ENCODE data around the gene RFX1. TPM values are rescaled to one million over a fixed set of nuclear protein-coding genes. Genes with fewer than 3 reads are reported as not detected.

The RFX1 gene
- total RNA-seq (10 to 100 TPM in 1 of 5 donors, 1 to 10 TPM in 3, under 1 TPM in 1; 0.58 to 27.2 (median 2.6) TPM), polyA plus RNA-seq (1 to 10 TPM; 3.1 to 6.0 (median 3.6) TPM)
- long read RNA-seq, donor 1, result 0 reads
- long read RNA-seq, donor 2, result 0 reads
- long read RNA-seq, donor 3, result 0 reads
- long read RNA-seq, donor 4, result 0 reads
- long read RNA-seq, donor 5, result 0 reads
- long read RNA-seq, donor 6, partial matches to known transcripts, result 10 of 10 reads
- long read RNA-seq, donor 6, other reads (novel, unspliced or antisense), result 0 of 10 reads
- long read RNA-seq, donor 7, partial matches to known transcripts, result 0 of 1 reads
- long read RNA-seq, donor 7, other reads (novel, unspliced or antisense), result 0 of 1 reads
- long read RNA-seq, donor 8, partial matches to known transcripts, result 0 of 1 reads
- long read RNA-seq, donor 8, other reads (novel, unspliced or antisense), result 0 of 1 reads
- long read RNA-seq, donor 9, result 0 reads
- long read RNA-seq, donor 10, full-length matches to known transcripts, result 1 of 1 reads
- long read RNA-seq, donor 10, partial matches to known transcripts, result 0 of 1 reads
- long read RNA-seq, donor 10, other reads (novel, unspliced or antisense), result 0 of 1 reads

DNA sequence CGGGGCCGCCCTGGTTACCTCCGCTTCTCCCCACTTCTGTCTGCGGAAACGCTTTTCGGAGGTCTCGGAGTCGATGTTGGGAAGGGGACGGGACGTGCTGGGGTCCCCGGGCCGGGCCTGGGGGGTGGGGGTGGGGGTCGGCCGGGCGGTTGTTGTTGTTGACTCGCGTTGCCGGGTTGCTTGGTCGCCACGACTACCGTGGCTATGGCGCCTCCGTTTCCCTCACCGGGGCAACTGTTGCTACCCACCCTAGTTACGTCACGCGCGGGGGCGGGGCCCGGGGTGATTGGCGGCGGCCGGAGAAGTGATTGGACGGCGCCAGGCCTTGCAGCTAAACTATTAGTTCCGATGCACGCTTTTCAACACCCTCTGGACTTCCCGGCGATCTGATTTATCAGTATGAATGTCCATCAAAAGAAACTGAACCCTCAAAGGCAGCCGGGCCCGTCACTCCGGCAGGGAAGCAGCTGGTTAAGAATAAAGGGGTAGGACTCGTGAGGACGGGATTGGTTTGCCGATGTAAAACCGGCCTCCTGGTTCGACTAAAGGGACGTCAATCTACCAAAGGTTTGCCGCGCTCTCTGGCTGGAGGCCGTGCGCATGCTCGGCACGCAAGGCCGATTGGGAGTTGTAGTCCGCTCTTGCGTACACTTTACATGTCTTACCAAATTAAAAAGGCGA, at the start of gene RFX1:
TSS of gene RFX1 (minus strand) at position 236 of the 681 bp plus-strand sequence. CDS start 12,477 bp downstream, outside the sequence.
- intact Hi-C loops (cut with DNase I; ENCODE audit: low total_unique reads), result no loop called here
- TF ChIP-seq, protein P1, sequence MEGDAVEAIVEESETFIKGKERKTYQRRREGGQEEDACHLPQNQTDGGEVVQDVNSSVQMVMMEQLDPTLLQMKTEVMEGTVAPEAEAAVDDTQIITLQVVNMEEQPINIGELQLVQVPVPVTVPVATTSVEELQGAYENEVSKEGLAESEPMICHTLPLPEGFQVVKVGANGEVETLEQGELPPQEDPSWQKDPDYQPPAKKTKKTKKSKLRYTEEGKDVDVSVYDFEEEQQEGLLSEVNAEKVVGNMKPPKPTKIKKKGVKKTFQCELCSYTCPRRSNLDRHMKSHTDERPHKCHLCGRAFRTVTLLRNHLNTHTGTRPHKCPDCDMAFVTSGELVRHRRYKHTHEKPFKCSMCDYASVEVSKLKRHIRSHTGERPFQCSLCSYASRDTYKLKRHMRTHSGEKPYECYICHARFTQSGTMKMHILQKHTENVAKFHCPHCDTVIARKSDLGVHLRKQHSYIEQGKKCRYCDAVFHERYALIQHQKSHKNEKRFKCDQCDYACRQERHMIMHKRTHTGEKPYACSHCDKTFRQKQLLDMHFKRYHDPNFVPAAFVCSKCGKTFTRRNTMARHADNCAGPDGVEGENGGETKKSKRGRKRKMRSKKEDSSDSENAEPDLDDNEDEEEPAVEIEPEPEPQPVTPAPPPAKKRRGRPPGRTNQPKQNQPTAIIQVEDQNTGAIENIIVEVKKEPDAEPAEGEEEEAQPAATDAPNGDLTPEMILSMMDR (IDR thresholded peaks at IDR 0.05), result no peak
- TF ChIP-seq POLR2A (IDR thresholded peaks at IDR 0.05), result no peak
- TF ChIP-seq POLR2AphosphoS5 (IDR thresholded peaks at IDR 0.05), result peak in 1 of 3 donors; percentile 6
- no peak for TF ChIP-seq EP300 (IDR thresholded peaks at IDR 0.05)
- Histone ChIP-seq H3K36me3 (no peaks in the 10 kb centered on the region), H3K27ac (peak within 1 kb of the TSS; percentile 94 to 100 (median 99)), H3K9me3 (no peaks in the 10 kb centered on the region), H3K4me3 (peak within 1 kb of the TSS; percentile 51 to 99 (median 86)), H3K27me3 (no peaks in the 10 kb centered on the region), H3K4me1 (peaks cover 28 to 43% (median 35%) of the 10 kb centered on the region in 4 donors)
- peak; percentile 100 for DNase-seq
- 0 to 1% (median 0%) methylated on average over 35 to 58 of the region's 58 CpGs for WGBS, 5 donors

DNA sequence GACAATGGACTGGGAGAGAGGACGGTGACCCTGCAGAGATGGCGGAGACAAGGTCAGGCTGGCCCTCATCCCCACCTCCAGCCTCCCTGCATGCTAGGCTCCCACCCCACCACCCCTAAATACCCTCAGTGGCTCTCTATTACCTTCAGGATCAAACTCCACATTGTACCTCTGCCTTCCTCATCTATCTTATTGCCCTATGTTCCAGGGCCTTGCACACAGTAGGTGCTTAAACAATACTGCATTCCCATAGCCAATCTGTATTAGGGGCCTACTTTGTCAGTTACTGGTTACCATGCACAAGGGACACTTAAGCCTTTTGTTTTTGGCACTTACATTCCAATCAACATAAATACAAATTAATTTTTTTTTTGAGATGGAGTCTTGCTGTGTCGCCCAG, 49.3 kb upstream of the RFX1 start:
- no peak for DNase-seq
- WGBS, 5 donors, result 81 to 100% (median 94%) methylated on average over 2 to 3 of the region's 3 CpGs
- intact Hi-C loops (cut with DNase I; ENCODE audit: low total_unique reads), result loop anchor here (10.0 kb wide), 1 partner anchor 171 kb away; no protein-coding TSS in a partner anchor
- Histone ChIP-seq H3K9me3 (peaks cover 0 to 7% (median 0%) of the 10 kb centered on the region in 4 donors), H3K4me3 (no peak overlapping the region), H3K36me3 (peaks cover 3 to 38% (median 33%) of the 10 kb centered on the region in 4 donors), H3K27ac (no peak overlapping the region), H3K4me1 (peaks cover 13 to 37% (median 36%) of the 10 kb centered on the region in 4 donors), H3K27me3 (peaks cover 0 to 44% (median 7%) of the 10 kb centered on the region in 3 donors)
- TF ChIP-seq POLR2AphosphoS5 (IDR thresholded peaks at IDR 0.05) (no peak), POLR2A (IDR thresholded peaks at IDR 0.05) (no peak), EP300 (IDR thresholded peaks at IDR 0.05) (no peak)
- TF ChIP-seq, protein P1 (IDR thresholded peaks at IDR 0.05), result no peak

DNA sequence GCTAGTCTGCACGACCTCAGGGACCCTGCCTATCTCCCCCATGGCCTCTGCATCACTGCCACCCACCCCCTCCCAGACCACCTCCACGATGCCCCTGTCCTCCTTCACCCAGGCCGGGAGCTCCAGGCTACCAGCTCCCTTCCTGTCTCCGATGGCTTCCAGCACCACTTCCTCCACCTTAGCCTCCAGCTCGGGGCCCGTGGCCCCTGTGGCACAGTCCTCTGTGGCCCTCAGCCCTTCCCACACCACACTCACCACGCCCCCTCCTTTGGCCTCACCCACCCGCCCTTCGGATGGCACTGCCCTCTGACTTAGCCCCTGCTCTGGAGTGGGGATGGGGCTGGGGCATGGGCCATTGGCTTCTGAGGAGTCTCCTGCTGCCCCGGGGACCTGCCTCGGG, 48.6 kb upstream of the RFX1 start:
- no peak for TF ChIP-seq EP300 (IDR thresholded peaks at IDR 0.05)
- TF ChIP-seq, protein P1 (IDR thresholded peaks at IDR 0.05), result no peak
- TF ChIP-seq POLR2A (IDR thresholded peaks at IDR 0.05), result no peak
- no peak for TF ChIP-seq POLR2AphosphoS5 (IDR thresholded peaks at IDR 0.05)
- Histone ChIP-seq H3K36me3 (peaks cover 3 to 38% (median 34%) of the 10 kb centered on the region in 4 donors), H3K27ac (no peak overlapping the region), H3K4me3 (no peak overlapping the region), H3K9me3 (peaks cover 0 to 7% (median 0%) of the 10 kb centered on the region in 4 donors), H3K4me1 (peaks cover 13 to 33% (median 30%) of the 10 kb centered on the region in 4 donors), H3K27me3 (peaks cover 0 to 37% (median 7%) of the 10 kb centered on the region in 3 donors)
- no peak for DNase-seq
- 70 to 83% (median 78%) methylated on average over 7 to 11 of the region's 11 CpGs for WGBS, 5 donors
- intact Hi-C loops (cut with DNase I; ENCODE audit: low total_unique reads), result loop anchor here (10.0 kb wide), 1 partner anchor 170 kb away; no protein-coding TSS in a partner anchor

DNA sequence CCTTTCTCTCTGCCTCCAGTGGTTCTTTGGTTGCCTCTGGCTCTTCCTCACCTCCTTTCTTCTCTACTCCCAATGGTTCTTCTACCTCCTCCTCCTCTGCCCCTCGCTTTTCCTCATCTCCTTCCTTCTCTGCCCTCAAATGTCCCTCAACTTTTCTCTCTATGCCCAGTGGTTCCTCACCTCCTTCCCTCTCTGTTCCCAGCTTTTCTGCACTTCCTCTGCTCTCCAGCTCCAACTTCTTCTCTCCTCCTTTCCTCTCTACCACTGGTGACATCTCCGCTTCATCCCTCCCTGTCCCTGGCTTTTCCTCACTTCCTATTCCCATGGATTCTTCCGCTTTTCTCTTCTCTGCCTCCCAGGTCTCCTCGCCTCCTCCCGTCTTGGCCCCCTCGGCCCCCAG, 48.0 kb upstream of the RFX1 start:
- WGBS, 5 donors, result 85 to 95% (median 87%) methylated on average over 6 of the region's 6 CpGs
- intact Hi-C loops (cut with DNase I; ENCODE audit: low total_unique reads), result loop anchor here (10.0 kb wide), 1 partner anchor 169 kb away; no protein-coding TSS in a partner anchor
- TF ChIP-seq EP300 (IDR thresholded peaks at IDR 0.05) (no peak), POLR2A (IDR thresholded peaks at IDR 0.05) (no peak), POLR2AphosphoS5 (IDR thresholded peaks at IDR 0.05) (no peak)
- TF ChIP-seq, protein P1 (IDR thresholded peaks at IDR 0.05), result no peak
- peaks cover 0 to 7% (median 0%) of the 10 kb centered on the region in 4 donors for H3K9me3 ChIP-seq
- H3K4me1 ChIP-seq, result peaks cover 13 to 26% (median 25%) of the 10 kb centered on the region in 4 donors
- no peak overlapping the region for H3K27ac ChIP-seq
- peaks cover 3 to 38% (median 34%) of the 10 kb centered on the region in 4 donors for H3K36me3 ChIP-seq
- no peak for DNase-seq
- H3K27me3 ChIP-seq, result peaks cover 0 to 31% (median 6%) of the 10 kb centered on the region in 3 donors
- no peak overlapping the region for H3K4me3 ChIP-seq
